Endothelial cell (in vitro differentiated cells): ENCODE results near the gene TPO. TPM values are rescaled to one million over a fixed set of nuclear protein-coding genes. Genes with fewer than 3 reads are reported as not detected.

Source experiments
- DNase-seq: peaks from one replicate; pipeline ENCODE4 v3.0.0; 2021; ENCODE audit warnings: low spot score
- H3K27ac Mint-ChIP-seq: one replicate; pipeline ENCODE4 v1.8.0; 2021; ENCODE audit warnings: mixed read lengths, inconsistent platforms; ENCODE audit not compliant: unreplicated experiment
- H3K27me3 Mint-ChIP-seq: one replicate; pipeline ENCODE4 v1.8.0; 2021; ENCODE audit warnings: mild to moderate bottlenecking, moderate library complexity, mixed read lengths, inconsistent platforms; ENCODE audit not compliant: unreplicated experiment
- H3K36me3 Mint-ChIP-seq: one replicate; pipeline ENCODE4 v1.8.0; 2021; ENCODE audit warnings: mild to moderate bottlenecking, low read depth, mixed read lengths, inconsistent platforms; ENCODE audit not compliant: unreplicated experiment
- H3K4me1 Mint-ChIP-seq: one replicate; pipeline ENCODE4 v1.8.0; 2021; ENCODE audit warnings: mild to moderate bottlenecking, mixed read lengths, inconsistent platforms; ENCODE audit not compliant: unreplicated experiment
- H3K4me3 Mint-ChIP-seq: one replicate; pipeline ENCODE4 v1.8.0; 2021; ENCODE audit warnings: mild to moderate bottlenecking, mixed read lengths, inconsistent platforms; ENCODE audit not compliant: unreplicated experiment
- H3K9me3 Mint-ChIP-seq: one replicate; pipeline ENCODE4 v1.8.0; 2021; ENCODE audit warnings: mixed read lengths, inconsistent platforms; ENCODE audit not compliant: unreplicated experiment
- total RNA-seq: library from RNA; stranded (reverse); fragmentation: NEBNext Ultra II Directional; extraction: Animal tissue kit (Norgen Biotek cat#: 25700); gene quantifications from one replicate; pipeline ENCODE4 v1.2.1, GENCODE V29; 2021; ENCODE audit not compliant: unreplicated experiment
- TF ChIP-seq, protein P1 (sequence below): fragments of 200-600 bp; sonication (generic); IDR thresholded peaks from one replicate; pipeline ENCODE4 v1.5.0; 2021; ENCODE audit warnings: antibody characterized with exemption; ENCODE audit not compliant: unreplicated experiment

TPO gene
- total RNA-seq, 1 donor from 2014 or later = 0.41 TPM

- H3K4me1 Mint-ChIP-seq = no peaks in the 10 kb centered on the region
- H3K9me3 Mint-ChIP-seq = no peaks in the 10 kb centered on the region
- no peak for DNase-seq
- TF ChIP-seq, protein P1, sequence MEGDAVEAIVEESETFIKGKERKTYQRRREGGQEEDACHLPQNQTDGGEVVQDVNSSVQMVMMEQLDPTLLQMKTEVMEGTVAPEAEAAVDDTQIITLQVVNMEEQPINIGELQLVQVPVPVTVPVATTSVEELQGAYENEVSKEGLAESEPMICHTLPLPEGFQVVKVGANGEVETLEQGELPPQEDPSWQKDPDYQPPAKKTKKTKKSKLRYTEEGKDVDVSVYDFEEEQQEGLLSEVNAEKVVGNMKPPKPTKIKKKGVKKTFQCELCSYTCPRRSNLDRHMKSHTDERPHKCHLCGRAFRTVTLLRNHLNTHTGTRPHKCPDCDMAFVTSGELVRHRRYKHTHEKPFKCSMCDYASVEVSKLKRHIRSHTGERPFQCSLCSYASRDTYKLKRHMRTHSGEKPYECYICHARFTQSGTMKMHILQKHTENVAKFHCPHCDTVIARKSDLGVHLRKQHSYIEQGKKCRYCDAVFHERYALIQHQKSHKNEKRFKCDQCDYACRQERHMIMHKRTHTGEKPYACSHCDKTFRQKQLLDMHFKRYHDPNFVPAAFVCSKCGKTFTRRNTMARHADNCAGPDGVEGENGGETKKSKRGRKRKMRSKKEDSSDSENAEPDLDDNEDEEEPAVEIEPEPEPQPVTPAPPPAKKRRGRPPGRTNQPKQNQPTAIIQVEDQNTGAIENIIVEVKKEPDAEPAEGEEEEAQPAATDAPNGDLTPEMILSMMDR = no peak
- H3K27me3 Mint-ChIP-seq = no peaks in the 10 kb centered on the region
- no peak overlapping the region for H3K4me3 Mint-ChIP-seq
- no peak overlapping the region for H3K27ac Mint-ChIP-seq
- no peaks in the 10 kb centered on the region for H3K36me3 Mint-ChIP-seq
These were observed 126.2 kb downstream of the TPO start for GRCh38 chr2:1539441-1539840.

- Mint-ChIP-seq H3K4me1 (no peaks in the 10 kb centered on the region), H3K4me3 (no peak overlapping the region), H3K27ac (no peak overlapping the region), H3K9me3 (no peaks in the 10 kb centered on the region), H3K36me3 (no peaks in the 10 kb centered on the region), H3K27me3 (no peaks in the 10 kb centered on the region)
- TF ChIP-seq, protein P1 = no peak
- no peak for DNase-seq
These were observed 126.7 kb downstream of the TPO start for GRCh38 chr2:1539973-1540372.

DNA sequence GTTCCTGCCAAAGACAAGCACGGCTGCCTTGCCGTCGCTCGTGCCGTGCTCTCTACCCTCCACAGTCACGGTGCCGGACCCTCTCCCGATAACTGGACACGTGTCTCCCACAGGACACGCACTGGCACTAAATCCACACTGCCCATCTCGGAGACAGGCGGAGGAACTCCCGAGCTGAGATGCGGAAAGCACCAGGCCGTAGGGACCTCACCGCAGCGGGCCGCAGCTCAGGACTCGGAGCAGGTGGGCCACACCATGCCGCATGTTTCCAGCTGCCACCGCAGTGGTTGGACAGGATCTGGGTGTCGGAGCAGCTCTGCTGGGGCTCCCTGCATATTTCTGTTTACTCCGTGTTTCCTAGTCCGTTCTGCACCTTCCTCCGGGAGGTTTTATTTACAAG is 127.2 kb downstream of the TPO start:
- no peak overlapping the region for H3K4me3 Mint-ChIP-seq
- no peak overlapping the region for H3K27ac Mint-ChIP-seq
- no peaks in the 10 kb centered on the region for H3K4me1 Mint-ChIP-seq
- no peak for DNase-seq
- TF ChIP-seq, protein P1 = no peak
- no peaks in the 10 kb centered on the region for H3K9me3 Mint-ChIP-seq
- no peaks in the 10 kb centered on the region for H3K27me3 Mint-ChIP-seq
- H3K36me3 Mint-ChIP-seq = no peaks in the 10 kb centered on the region

DNA sequence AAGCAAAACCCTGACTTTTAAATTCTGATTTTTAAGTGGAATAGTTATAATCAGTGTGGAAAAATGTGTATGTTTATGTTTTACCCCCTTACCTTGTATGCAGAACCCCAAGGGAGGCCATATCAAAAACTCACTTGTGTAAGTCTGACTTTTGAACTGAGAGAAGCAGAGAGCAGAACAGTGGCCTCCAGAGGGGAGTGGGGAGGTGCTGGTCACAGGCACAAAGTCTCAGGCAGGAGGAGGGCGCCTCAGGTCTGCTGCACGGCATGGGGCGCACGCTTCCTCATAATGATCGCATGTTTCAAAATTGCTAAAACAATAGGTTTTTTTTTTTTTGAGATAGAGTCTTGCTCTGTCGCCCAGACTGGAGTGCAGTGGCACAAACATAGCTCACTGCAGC is 127.8 kb downstream of the TPO start:
- no peaks in the 10 kb centered on the region for H3K9me3 Mint-ChIP-seq
- no peaks in the 10 kb centered on the region for H3K4me1 Mint-ChIP-seq
- H3K27ac Mint-ChIP-seq = no peak overlapping the region
- H3K27me3 Mint-ChIP-seq = no peaks in the 10 kb centered on the region
- H3K4me3 Mint-ChIP-seq = no peak overlapping the region
- TF ChIP-seq, protein P1 = no peak
- DNase-seq = no peak
- H3K36me3 Mint-ChIP-seq = no peaks in the 10 kb centered on the region

- H3K36me3 Mint-ChIP-seq = no peaks in the 10 kb centered on the region
- TF ChIP-seq, protein P1 = no peak
- H3K9me3 Mint-ChIP-seq = no peaks in the 10 kb centered on the region
- no peak for DNase-seq
- H3K4me3 Mint-ChIP-seq = no peak overlapping the region
- no peaks in the 10 kb centered on the region for H3K27me3 Mint-ChIP-seq
- H3K27ac Mint-ChIP-seq = no peak overlapping the region
- no peaks in the 10 kb centered on the region for H3K4me1 Mint-ChIP-seq
These were observed 128.7 kb downstream of the TPO start for GRCh38 chr2:1541819-1542475.
